Hematopoietic multipotent progenitor cell treated with erythropoietin and hydrocortisone succinate and interleukin-3 and kit ligand, for 15 days (in vitro differentiated cells): ENCODE results near the gene DDR1.
"Not testable (repeated sequence)": the region's sequence is repeated elsewhere in the genome, so short reads cannot be mapped to it uniquely, and the experiment has no call there.

ENCODE experiments used
- DNase-seq: peaks from one replicate; pipeline ENCODE4 v3.0.0-alpha.2; 2015; ENCODE audit warnings: low spot score

The DDR1 gene

GRCh38 chr6:30917487-30917886, 33.2 kb downstream of the DDR1 start:
- DNase-seq: no peak

- DNase-seq: no peak
Observed at GRCh38 chr6:30918670-30919069, 34.4 kb downstream of the DDR1 start.

GRCh38 chr6:30922447-30922852, 38.1 kb downstream of the DDR1 start:
- DNase-seq: no peak

GRCh38 chr6:30924040-30924627, 39.8 kb downstream of the DDR1 start:
- DNase-seq: not testable (repeated sequence)

- DNase-seq: no peak
Observed at GRCh38 chr6:30926644-30927043, 42.3 kb downstream of the DDR1 start.

GRCh38 chr6:30927080-30927479, 42.8 kb downstream of the DDR1 start:
- not testable (repeated sequence) for DNase-seq

- DNase-seq: no peak
Observed at GRCh38 chr6:30928677-30929076, 44.4 kb downstream of the DDR1 start.

GRCh38 chr6:30930506-30930905, 46.2 kb downstream of the DDR1 start:
- no peak for DNase-seq

- DNase-seq: no peak
Observed at GRCh38 chr6:30931272-30931671, 47.0 kb downstream of the DDR1 start.

GRCh38 chr6:30931969-30932645, 47.8 kb downstream of the DDR1 start, which contains the start of gene SFTA2:
SFTA2 (minus strand) TSS chr6:30932170; CDS start chr6:30932096, 74 bp downstream.
- DNase-seq: no peak

- no peak for DNase-seq
Observed at GRCh38 chr6:30932665-30933365, 48.5 kb downstream of the DDR1 start.

GRCh38 chr6:30935018-30935417, 50.7 kb downstream of the DDR1 start:
- no peak for DNase-seq

GRCh38 chr6:30937265-30937664, 52.9 kb downstream of the DDR1 start:
- no peak for DNase-seq

GRCh38 chr6:30938730-30939129, 54.4 kb downstream of the DDR1 start:
- DNase-seq: no peak

GRCh38 chr6:30939473-30939872, 55.2 kb downstream of the DDR1 start:
- DNase-seq: no peak

- DNase-seq: no peak
Observed at GRCh38 chr6:30940361-30940986, 56.2 kb downstream of the DDR1 start, which contains the start of gene MUCL3. MUCL3 (plus strand) TSS chr6:30940973; CDS start chr6:30941000, 27 bp downstream.

- no peak for DNase-seq
Observed at GRCh38 chr6:30942338-30943060, 58.2 kb downstream of the DDR1 start.

- no peak for DNase-seq
Observed at GRCh38 chr6:30944051-30944450, 59.7 kb downstream of the DDR1 start.

GRCh38 chr6:30945281-30945680, 61.0 kb downstream of the DDR1 start:
- DNase-seq: no peak

- DNase-seq: no peak
Observed at GRCh38 chr6:30947231-30947630, 62.9 kb downstream of the DDR1 start.

GRCh38 chr6:30948811-30949210, 64.5 kb downstream of the DDR1 start:
- no peak for DNase-seq
